MM.1S (cell line): ENCODE results near the gene GFM2.

ENCODE experiments used
- CTCF ChIP-seq: fragments of 300-600 bp; sonication (generic); IDR thresholded peaks from 2 replicates; pipeline ENCODE4 v1.5.1; 2016; ENCODE audit warnings: antibody characterized with exemption, low read length, mixed read lengths
- EZH2 ChIP-seq: fragments of 300-600 bp; sonication (generic); optimal IDR thresholded peaks from 2 replicates; pipeline ENCODE3; 2017; ENCODE audit warnings: low read depth, mild to moderate bottlenecking, antibody characterized with exemption, low read length, mixed read lengths
- EZH2phosphoT487 ChIP-seq: fragments of 300-600 bp; sonication (generic); IDR thresholded peaks from 2 replicates; pipeline ENCODE4 v1.6.1; 2018; ENCODE audit warnings: antibody characterized with exemption, low read length

GRCh38 chr5:74725331-74725730, 41.6 kb downstream of the GFM2 start:
- TF ChIP-seq EZH2 (no peak), CTCF (no peak), EZH2phosphoT487 (no peak)
